ENCODE measurements around the gene HSPBAP1.

The HSPBAP1 gene, protein sequence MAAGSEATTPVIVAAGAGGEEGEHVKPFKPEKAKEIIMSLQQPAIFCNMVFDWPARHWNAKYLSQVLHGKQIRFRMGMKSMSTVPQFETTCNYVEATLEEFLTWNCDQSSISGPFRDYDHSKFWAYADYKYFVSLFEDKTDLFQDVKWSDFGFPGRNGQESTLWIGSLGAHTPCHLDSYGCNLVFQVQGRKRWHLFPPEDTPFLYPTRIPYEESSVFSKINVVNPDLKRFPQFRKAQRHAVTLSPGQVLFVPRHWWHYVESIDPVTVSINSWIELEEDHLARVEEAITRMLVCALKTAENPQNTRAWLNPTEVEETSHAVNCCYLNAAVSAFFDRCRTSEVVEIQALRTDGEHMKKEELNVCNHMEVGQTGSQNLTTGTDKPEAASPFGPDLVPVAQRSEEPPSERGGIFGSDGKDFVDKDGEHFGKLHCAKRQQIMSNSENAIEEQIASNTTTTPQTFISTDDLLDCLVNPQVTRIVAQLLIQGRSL
- 8.7 to 22.2 (median 15.8) reads per million in 18 experiments for total RNA-seq

DNA sequence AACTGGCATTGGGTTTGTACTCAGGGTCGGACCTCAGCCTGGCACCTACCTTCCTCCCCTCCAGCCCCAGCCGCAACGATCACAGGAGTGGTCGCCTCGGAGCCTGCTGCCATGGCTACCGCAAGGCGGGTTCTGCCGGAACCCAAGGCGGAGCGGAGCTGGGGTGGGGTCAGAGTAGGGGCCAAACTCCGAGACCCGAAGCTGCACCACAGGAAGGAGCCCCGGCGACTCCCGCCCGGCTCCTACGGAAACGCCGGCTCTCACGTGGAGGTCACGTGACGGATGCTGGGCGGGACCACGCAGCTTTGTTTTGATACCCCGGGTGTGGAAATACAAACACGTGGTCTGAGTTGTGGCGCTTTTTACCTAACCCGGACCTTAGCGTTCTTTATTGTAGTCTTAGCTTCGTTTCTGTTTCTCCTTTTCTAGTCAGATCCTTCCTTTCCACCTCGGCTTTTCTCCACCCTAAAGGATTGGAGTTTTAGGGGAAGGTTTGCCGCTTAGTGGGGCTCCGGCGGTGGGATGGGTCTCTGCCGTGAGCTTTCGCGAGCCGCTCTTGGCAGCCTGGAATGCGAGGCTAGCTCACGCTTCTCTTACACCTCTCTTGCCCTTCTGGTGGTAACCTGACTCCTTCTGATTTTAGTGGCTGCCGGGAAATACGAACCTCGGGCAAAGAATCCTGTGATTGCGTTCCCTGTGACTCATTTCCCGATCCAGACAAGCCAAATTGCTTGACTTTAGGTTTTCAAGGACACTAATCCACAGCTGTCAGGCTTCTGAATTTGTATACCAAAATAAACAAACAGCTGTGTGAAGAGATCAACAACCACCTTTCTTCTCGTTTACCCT is at the start of gene HSPBAP1:
HSPBAP1 (minus strand) TSS at position 264 of the 849 bp plus-strand sequence; CDS start at position 113, 151 bp downstream.
- peak; percentile 92 to 95 for DNase-seq

DNA sequence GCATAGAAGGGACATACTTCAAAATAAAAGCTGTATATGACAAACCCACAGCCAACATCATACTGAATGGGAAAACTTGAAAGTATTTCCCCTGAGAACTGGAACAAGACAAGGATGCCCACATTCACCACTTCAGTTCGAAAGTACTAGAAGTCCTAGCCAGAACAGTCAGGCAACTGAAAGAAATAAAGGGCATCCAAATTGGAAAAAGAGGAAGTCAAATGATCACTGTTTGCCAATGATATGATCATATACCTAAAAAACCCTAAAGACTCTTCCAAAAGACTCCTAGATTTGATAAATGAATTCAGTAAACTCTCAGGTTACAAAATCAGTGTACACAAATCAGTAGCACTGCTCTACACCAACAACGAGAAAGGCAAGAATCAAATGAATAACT is 42.0 kb upstream of the HSPBAP1 start:
- DNase-seq = no peak

DNA sequence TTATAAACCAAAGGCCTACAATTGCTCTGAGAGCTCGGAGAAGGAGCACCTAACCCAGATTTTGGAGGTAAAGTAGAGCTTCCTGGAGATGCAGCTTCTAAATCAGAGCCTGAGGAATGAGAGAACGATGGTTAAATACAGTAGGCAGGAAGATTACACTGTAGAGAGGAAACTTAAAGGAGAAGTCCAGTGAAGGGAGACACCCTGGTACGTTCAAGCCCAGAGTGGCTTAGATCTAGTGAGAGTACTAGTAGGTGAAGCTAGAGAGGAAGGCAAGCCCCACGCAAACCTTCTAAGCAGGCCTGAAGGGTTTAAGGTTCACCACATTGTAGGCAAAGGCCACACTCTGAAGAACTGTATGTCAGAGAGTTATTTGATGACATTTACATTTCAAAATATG is 34.6 kb upstream of the HSPBAP1 start:
- no peak for DNase-seq

DNA sequence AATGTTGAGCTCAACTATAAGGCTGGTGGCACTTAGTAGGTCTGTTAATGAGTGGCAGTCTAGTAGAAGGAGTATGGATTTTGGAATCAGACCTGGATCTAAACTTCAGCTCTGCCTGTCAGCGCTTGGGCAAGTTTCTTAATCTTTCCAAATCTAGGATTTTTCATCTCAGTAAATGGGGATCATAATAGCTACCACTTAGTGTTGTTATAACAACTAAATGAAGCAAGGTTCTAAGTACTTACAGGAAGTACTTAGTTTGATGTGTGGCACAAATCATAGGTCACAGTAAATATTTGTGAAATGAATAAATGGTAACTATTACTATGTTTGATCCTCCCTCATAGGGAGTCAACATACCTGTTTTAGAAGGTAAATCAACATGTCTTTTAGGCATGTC is 32.6 kb upstream of the HSPBAP1 start:
- peak in 1 of 2 donors; percentile 18 for DNase-seq

DNA sequence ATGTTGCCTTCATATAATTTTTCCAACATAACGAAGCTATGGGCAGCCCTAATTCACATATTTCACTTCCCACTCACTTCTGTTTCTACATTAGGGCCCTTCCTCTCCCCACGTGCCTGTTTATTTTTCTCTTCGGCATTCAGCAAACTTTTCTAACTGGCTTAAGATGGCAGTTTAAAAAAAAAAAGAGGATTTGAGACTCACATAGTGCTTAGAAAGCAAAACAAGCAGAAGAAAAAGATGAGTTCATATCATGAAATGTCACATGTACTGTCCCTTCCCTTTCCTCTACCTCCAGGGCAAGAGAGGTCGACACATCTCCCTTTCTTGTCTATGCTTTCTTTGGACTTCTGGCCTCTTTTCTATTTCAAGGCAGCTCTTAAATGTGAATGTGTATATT is 31.8 kb upstream of the HSPBAP1 start:
- peak; percentile 76 to 86 for DNase-seq

DNA sequence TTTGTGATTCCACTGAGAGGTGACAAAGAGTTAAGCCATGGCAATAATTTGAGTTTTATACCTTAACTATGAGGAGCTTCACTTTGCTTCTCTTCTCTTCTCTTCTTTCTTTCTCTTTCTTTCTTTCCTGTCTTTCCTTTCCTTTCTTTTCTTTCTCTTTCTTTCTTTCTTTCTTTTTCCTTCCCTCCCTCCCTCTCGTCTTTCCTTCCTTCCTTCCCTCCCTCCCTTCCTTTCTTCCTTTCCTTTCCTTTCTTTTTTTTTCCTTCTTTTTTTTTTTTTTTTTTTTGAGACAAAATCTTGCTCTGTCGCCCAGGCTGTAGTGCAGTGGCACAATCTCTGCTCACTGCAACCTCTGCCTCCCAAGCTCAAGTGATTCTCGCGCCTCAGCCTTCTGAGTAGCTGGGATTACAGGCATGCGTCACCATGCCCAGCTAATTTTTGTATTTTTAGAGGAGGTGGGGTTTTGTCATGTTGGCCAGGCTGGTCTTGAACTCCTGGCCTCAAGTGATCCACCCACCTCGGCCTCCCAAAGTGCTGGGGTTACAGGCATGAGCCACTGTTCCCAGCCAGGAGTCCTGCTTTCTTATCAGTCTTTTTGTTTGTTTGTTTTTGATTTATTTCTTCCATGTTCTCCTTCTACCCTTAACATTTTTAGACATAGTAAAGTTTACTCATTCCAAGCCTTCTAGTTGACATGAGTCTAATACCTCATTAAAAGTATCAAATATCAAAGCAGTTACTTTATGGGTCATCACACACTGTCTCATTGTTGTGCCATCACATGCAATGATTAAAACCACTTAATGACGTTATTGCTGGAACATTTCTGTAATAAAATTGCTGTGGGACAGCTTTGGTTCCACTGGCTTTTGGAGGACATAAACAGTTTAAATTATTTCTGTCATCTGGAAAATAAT is 31.1 kb upstream of the HSPBAP1 start:
- DNase-seq = peak in 1 of 2 donors; percentile 14

DNA sequence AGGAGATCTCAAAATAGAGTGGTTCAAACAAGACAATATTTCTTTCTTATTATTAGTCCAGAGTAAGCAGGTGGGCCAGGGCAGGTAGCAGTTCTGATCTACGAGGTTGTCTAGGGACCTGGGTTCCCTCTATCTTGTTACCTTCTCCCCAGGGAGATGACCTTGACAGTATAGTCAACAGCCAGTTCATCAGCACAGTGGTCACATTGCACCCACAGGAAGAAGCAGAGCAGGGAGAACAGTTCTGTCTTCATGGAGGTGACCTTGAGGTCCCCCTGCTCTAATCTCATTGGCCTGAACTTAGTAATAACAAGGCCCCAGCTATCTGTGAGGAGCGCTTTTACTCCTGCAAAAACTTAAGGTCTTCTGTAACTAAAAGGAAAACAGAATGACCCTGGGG is 23.0 kb upstream of the HSPBAP1 start:
- no peak for DNase-seq

DNA sequence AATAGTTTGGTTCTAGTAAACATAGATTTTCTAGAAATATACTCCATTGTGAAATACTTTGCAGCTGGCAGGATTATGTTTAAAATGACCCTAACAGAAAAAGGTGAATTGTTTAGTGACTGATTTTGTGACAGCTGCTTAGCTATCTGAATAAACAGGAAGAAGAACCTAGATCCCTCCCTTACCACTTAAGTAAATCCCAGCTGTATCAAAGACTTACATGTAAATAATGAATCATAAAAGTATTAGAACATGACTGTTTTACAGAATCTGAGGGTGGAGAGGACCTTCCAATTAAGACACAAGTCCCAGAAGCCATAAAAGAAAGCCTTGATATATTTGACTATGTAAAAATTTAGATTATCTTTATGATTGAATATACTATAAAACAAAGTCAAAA is 17.1 kb upstream of the HSPBAP1 start:
- no peak for DNase-seq

DNA sequence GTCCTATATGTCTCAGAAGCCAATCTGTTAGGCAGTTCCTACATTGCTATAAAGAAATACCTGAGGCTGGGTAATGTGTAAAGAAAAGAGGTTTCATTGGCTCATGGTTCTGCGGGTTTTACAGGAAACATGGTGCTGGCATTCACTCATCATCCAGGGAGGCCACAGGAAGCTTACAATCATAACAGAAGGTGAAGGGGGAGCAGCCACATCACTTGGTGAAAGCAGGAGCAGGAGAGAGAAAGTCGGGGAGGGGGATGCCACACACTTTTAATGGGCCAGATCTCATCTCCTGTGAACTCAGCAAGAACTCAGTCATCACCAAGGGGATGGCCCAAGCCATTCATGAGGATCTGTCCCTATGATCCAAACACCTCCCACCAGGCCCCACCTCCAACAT is 10.3 kb upstream of the HSPBAP1 start:
- no peak for DNase-seq

DNA sequence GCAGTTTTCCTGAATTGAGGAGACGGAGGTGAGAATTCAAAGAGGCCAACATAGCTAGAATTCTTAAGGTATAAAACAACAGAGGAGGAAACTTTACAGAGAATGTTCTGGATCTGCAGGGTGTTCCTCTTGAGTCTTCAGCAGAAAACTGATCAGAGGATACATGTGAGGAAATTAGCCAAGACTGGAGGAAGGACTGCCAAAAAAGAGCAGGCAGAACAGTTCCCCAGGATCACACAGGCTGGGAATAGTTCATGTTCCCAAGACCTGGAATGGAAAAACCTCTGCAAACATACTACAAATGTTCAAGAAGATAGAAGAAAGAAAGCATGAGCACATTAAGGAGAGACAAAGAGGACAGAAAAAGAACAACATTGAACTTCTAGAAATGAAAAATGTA is 8.7 kb upstream of the HSPBAP1 start:
- DNase-seq = no peak

DNA sequence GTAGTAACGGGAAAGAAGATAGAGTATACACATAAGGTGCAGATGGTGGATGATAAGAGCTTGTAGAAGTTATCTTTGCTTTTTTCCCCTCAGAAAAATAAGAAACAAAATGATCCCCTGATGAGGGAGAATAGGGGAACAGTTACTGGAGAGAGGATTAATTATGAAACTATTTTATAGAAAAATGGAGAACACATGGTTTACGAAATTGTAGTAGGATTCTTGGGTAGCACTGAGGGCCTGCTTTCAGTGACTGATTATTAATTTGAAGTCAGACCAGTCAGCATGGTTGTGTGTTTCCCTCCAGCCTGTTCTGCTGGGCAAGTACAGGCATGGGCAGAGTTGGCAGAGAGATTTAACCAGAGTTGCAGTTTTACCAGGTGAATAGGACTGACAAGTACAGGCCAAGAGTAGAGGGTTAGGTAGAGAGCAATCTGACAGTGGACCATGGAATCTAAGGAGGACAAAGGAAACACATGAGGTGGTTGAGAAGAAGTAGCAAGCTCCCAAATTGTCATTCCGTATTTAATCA is 7.1 kb upstream of the HSPBAP1 start:
- peak in 1 of 2 donors; percentile 48 for DNase-seq

DNA sequence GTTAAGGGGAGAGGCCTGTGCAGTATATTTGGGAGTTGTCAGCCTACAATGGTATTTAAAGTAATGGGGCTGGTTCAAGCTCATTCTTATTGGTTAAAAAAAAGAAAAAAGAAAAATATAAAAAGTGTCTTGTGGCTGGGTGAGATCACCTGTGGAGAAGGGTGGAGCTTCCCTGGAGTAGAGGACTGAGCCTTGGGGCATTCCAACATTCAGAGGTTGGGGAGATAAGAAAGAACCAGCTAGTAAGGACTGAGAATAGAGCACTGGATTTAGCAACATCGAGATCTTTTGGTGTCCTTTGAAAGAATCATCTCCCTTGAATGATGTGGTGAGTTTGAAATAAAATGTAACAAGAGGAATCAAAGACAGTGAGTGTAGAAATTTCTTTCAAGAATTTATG is 6.4 kb upstream of the HSPBAP1 start:
- no peak for DNase-seq

DNA sequence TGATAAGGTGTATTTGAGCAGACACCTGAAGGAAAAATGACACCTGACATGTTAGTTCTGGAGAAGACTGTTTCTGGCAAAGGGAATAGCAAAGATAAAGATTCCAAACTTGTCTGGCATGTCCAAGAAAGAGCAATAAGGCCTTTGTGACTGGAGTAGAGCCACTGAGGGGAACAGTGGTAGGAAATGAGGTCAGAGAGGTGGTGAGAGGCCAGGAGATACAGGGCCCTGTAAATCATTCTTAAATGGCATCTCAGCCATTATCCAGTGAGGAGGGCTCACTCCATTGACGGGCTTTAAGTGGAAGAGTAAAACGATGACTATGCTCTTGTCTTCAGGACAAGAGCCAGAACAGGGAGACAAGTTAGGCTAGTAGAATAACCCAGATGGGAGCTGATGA is 5.7 kb upstream of the HSPBAP1 start:
- DNase-seq = no peak

DNA sequence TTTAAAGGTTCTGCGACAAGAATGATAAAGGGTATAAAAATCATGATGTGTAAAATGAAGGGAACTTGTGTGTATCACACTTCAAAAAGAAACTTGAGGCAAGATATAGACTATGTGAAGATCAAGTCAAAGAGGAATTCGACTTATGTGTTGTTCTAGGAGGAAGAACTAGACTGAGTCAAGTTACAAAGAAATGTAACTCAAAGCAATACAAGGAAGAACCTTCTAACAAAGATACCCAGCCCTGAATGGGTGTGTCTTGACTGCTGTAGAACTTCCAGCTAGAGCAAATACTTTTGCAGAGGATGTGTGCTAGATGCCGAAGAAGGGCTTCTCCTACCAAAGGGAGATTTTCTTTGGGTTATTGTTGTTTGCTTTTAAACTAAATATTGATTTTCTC is 3.7 kb upstream of the HSPBAP1 start:
- DNase-seq = peak; percentile 54 to 69

DNA sequence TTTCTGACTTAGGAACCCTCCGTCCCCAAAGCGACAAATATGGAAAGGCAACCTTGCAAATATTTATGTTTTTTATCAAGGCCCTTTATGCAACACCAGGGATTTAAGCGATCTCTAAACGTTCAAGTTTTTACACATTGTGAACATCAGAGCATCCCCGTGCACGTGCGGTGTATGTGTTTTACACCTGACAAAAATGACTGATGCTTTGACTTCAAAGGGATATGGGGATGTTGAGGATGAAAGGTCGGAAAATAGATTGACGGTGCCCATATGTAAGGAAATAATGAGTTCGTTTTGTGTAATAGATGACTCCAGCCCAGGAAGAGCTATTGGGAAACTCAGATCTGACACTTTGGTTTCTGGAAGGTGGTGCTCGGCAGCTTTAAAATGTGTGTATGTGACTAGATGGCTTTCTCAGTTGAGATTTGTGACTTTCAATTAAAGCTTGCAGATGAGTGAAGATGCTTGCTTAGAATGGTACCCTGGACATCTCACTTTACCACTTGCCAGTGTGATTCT is 2.1 kb upstream of the HSPBAP1 start:
- DNase-seq = peak; percentile 36 to 40

DNA sequence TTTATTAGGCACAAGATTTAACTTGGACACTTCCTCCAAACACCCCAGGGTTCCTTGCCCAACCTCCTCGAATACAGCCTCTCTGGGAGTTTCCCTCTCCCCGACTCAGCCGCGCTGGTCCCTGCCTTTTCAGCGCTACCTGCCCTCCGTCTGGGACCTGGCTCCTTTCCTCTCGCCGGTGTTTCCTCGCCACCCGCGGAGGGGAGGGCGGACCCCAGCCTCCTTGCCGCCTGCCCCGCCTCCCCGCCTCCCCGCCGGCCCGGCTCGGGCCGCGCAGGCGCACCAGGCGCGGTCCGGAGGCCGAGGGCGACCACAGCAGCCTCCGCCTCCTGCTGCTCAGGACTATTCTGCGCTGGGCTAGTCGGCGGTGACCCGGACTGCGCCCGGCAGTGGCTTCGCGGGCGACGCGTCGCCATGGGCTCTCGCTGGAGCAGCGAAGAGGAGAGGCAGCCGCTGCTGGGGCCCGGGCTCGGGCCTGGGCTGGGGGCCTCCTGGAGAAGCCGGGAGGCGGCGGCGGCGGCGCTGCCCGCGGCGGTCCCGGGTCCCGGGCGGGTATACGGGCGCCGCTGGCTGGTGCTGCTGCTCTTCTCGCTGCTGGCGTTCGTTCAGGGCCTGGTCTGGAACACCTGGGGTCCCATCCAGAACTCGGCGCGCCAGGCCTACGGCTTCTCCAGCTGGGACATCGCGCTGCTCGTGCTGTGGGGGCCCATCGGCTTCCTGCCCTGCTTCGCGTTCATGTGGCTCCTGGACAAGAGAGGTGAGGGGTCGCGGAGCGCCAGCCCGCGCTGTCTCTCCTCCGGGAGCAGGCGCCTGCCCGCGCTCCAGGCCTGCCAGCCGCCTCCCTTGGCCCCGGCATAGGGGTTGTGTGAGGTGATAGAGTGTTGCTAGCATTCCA is 1.4 kb upstream of the HSPBAP1 start, which contains the start of gene SLC49A4:
SLC49A4 (plus strand) TSS at position 291 of the 895 bp plus-strand sequence; CDS start at position 415, 124 bp downstream.
- DNase-seq = peak; percentile 78 to 85

DNA sequence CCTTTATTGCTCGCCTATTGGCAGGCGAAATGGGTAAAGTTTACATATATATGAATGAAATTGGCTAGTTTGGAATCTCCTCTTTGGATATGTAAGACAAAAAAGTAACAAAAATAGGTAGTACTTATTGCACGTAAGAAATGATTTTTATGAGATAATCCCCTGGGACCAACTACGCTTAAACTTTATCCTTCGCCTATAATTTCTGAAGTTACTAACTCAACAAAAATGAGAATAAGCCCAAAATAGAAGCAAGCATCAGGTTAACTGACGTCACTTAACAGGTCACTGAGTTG is 800 bp upstream of the HSPBAP1 start:
- DNase-seq = no peak

DNA sequence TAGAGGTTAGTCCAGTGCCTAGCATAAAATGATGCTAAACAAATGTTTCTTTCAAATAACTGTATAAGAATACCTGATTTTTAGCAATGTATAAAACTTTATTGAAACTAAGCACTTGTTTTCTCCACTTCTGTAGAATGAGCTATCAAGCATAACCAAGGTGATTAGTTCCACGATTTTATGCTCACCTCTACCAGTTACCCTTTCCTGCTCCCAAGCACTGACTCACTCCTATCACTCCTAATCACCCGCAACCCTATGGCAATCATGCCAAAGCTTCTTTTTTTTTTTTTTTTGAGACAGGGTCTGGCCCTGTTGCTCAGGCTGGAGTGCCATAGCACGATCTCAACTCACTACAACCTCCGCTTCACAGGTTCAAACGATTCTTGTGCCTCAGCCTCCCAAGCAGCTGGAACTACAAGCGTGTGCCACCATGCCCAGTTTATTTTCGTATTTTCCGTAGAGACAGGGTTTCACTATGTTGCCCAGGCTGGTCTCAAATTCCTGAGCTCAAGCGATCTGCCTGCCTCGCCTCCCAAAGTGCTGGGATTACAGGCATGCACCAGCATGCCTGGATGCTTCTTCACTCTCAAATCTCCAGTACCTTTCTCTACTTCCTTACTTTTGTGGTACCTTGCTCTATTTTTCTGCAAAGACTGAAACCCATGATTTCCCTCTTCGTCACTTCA is 3.9 kb downstream of the HSPBAP1 start:
- no peak for DNase-seq

DNA sequence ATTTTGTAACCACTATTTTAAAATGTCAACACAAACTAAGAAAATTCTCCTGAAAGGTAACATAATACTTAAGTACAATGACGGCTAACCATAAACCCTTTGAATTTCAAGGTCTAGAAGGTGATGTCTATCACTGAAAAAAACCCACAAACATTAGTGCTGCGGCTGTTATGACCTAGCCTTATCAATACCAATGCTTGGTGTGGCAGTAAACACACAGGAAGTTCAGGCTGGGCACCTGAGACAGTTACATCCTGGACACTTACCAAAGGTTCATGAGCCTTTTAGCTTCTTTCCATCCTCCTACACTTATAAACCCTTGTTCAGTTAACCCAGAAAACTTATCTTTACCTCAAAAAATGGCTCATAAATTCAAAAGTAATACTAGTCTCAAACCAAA is 5.8 kb downstream of the HSPBAP1 start:
- DNase-seq = no peak

DNA sequence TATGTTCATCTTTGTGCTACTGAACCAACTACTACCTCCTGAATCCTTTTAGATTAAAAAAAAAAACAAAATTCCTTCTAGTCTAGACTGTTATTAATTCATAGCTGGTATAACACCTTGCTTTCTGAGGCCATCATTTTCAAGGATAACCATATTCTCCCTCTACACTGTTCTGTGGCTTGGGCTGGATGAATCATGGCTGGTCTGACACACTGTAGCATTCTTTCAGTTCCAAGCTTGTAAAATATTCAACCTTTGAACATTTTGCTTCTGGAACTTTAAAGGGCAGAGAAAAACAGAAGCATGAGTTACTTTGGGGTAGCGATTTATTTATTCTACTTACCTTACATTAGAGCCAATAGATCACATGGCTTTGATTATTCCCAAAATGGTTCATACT is 7.6 kb downstream of the HSPBAP1 start:
- no peak for DNase-seq

All from inflammatory macrophage (primary cell).